GM12873 (cell line): Measurements from ENCODE around the gene IRS1.

Experiments
- TF ChIP-seq, protein P1 (sequence below): IDR thresholded peaks from 2 replicates; pipeline ENCODE4 v1.5.1; 2012; ENCODE audit warnings: low read depth, mild to moderate bottlenecking, moderate library complexity, low read length, control low read depth; ENCODE audit not compliant: insufficient read depth; ENCODE audit errors: missing control alignments

The IRS1 gene

DNA sequence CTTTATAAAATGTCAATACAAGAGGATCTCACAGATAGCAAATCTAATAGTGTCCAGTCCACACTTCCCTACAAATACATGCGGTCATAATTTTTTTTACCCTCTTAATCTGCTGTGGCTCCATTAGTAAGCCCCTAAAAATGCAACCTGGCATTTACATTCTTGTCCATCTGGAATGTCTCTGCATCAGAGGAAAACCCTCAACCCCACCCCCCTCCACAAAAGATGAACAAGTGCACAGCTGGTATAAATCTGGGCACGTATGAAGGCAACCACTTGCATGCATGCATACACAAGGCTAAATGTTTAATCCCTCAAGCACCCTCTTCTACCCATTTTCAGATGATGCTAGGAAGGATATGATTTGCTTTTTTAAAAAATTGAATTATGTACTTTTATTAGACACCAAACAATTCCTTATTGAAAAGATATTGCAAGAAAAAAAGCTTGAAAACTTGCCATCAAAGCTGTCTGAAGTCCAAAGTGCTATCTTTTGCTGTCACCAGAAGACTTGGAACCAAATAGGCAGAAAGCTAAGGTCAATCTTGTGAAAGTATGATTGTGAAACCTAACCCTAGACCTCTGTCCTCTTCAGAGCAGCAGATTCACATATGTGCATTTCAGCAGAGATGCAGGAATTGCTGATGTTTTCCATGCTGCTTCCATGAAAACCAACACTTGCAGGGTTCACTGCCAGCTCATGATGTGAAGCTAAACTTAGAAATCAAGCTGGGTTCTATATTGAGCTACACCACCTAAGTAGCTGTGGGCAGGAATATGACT is 39.0 kb downstream of the IRS1 start:
- TF ChIP-seq, protein P1, sequence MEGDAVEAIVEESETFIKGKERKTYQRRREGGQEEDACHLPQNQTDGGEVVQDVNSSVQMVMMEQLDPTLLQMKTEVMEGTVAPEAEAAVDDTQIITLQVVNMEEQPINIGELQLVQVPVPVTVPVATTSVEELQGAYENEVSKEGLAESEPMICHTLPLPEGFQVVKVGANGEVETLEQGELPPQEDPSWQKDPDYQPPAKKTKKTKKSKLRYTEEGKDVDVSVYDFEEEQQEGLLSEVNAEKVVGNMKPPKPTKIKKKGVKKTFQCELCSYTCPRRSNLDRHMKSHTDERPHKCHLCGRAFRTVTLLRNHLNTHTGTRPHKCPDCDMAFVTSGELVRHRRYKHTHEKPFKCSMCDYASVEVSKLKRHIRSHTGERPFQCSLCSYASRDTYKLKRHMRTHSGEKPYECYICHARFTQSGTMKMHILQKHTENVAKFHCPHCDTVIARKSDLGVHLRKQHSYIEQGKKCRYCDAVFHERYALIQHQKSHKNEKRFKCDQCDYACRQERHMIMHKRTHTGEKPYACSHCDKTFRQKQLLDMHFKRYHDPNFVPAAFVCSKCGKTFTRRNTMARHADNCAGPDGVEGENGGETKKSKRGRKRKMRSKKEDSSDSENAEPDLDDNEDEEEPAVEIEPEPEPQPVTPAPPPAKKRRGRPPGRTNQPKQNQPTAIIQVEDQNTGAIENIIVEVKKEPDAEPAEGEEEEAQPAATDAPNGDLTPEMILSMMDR = no peak

DNA sequence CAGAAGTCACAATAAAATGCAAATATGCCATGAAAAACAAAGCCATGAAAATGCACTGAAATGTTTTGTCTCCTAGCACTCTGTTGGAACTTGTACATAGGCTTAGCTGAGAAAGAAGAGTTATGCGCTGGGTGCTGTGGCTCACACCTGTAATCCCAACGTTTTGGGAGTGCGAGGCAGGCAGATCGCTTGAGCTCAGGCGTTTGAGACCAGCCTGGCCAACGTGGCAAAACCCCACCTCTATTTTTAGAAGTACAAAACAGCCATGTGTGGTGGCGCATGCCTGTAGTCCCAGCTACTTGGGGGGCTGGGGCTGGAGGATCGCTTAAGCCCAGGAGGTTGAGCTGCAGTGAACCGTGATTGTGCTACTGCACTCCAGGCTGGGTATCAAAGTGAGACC is 39.9 kb downstream of the IRS1 start:
- TF ChIP-seq, protein P1 = no peak

DNA sequence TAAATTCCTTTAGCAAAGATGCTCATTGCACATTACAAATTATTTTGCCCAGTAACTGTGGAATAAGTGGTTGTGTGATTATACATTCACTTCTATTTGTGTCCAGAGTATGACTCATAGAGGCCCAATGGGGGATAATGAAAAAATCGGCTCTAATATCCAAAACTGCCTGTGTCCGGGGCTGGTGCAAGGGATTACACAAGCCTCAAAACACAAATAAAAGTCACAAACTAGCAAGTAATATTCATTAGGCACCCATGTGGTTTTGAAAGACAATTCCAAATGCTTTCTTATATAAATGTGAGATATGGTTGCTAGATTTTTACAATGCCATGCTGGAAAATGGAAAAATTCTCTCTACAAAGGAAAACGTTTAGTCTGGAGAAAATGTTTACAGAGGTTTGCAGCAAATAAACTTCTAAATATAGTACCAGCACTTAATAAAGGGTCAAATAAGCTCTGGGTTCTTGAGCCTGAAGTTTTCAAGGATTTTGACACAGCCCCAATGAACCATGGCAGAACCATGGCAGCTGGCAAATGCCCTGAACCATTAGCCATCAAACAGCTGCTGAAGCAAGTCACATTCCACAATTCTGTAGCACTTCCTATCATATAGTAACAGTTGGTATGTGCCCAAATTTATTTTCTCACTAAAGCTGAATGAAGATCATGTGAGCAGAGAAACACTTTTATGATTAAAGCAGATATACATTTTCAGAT is 40.5 kb downstream of the IRS1 start:
- TF ChIP-seq, protein P1 = no peak

DNA sequence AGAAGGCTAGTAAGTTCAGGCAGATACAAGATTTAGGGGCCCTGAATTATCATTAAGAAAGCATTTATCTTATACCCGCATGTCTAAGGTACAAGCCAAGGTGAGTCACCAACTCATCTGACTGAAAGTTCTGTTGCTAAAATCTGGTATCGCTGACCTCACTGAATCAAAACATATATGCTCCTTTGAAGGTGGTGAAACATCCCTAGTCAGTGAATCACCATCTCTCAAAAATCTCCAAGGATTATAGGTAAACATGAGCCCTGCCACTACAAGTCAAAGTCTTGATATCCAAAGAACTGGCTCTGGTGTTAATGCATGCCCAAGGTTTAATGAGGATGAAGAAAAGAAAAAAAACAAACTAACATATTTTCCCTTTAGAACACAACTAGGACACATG is 43.5 kb downstream of the IRS1 start:
- TF ChIP-seq, protein P1 = no peak

DNA sequence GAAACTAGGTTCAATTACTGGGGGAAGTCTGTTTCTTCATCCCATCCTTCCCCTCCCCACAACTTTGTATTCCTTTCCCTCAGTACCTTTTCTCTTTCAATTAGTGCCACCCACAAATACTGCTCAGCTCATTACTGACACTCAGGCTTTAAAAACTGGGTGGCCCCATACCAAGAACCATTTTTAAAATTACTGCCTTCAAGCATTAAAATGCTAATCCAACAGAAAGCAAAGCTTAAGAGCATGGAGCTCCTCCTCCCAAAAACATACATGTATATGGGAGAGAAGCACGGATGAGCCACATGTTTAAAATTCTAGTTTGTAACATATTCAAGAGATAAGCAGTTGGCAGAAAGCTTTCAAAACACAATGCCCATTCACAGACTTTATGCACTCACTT is 44.0 kb downstream of the IRS1 start:
- TF ChIP-seq, protein P1 = no peak

DNA sequence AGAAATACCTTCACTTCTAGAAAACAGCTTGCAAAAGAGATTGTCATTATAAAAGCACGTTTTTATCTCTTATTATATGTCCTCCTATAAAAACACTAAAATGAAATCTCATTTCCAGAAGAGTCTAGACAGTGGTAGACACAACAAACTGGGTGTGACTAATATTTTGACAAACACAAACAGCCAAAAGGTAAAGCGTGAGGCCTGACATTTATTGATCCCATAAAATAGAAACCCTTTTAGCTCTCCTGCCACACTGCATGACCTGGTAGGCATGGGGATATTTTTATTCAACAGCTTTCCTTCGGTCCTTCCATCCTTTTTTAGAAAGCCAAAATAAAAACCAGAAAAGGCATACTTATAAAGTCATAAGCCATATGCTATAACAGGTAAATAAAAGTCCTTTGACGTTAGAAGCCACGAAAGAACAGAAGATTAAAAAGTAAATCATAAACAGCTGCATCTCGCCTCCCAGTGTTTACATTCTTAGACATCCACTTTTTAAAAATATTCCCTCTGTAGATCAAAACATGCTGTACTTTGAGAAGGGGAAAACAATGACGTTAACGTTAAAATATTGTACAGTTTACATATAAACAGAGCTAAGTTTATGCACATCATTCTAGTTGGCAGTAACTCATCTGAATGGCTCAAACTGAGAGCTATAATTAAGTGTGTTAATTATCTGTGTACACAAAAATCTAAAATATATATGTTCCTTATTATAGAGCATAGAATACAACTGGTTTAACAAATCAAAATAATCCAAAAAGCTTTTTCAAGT is 44.6 kb downstream of the IRS1 start:
- TF ChIP-seq, protein P1 = no peak

DNA sequence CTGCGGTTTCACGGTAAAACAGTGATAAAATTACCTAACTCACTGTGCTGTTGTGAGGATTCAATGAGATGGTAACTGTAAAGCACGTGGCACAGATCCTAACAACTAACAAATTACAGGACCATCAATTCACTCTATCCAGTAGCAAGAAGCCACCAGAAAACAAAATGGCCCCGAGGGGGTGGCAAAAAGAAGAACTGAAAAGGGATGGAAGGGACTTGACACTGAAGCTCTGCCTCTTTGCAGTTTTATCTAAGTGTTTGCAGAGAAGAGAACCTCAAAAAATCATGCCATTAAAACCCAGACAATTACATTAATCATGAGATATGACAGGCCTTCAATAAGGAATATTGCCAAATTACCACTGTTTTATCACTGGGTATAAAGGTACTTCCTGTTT is 46.7 kb downstream of the IRS1 start:
- TF ChIP-seq, protein P1 = no peak
